Activated CD4-positive, CD25-positive, alpha-beta regulatory T cell treated with anti-CD3 and anti-CD28 coated beads, Interleukin-2, amount 50 U/mL, for 24 hours (primary cell): ENCODE results near the gene LRIT1.

Experiments
- ATAC-seq, 2 donors: fragments of 150-1000 bp; cut with Tn5 transposase; one replicate each; pipeline ENCODE4 v1.10.0; 2021; ENCODE audit warnings: mild to moderate bottlenecking in 1 of 2, moderate library complexity in 1 of 2

Gene LRIT1

GRCh38 chr10:84191106-84191505 lies 50.2 kb downstream of the LRIT1 start:
- no peak for ATAC-seq

GRCh38 chr10:84190621-84191020 lies 50.7 kb downstream of the LRIT1 start:
- no peak for ATAC-seq

GRCh38 chr10:84188815-84189214 lies 52.5 kb downstream of the LRIT1 start:
- ATAC-seq: no peak

- ATAC-seq: no peak
Measured at GRCh38 chr10:84185526-84186175, 55.7 kb downstream of the LRIT1 start.

- no peak for ATAC-seq
Measured at GRCh38 chr10:84184517-84184916, 56.8 kb downstream of the LRIT1 start.

GRCh38 chr10:84181631-84182030 lies 59.7 kb downstream of the LRIT1 start:
- ATAC-seq: no peak
